ENCODE measurements around the gene ANKRD27.
"Not testable (repeated sequence)": the region's sequence is repeated elsewhere in the genome, so short reads cannot be mapped to it uniquely, and the experiment has no call there.

DNA sequence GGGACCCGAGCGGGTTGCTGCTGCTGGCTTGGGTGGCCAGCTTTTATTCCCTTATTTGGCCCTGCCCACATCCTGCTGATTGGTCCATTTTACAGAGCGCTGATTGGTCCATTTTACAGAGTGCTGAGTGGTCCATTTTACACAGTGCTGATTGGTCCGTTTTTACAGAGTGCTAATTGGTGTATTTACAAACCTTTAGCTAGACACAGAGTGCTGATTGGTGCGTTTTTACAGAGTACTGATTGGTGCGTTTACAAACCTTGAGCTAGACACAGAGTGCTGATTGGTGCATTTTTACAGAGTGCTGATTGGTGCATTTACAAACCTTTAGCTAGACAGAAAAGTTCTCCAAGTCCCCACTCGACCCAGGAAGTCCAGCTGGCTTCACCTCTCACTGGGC is 25.1 kb upstream of the ANKRD27 start:
- not testable (repeated sequence) for TF ChIP-seq CTCF (conservative IDR thresholded peaks at IDR 0.05); EZH2 (IDR thresholded peaks at IDR 0.05; ENCODE audit: low read depth)

Data from PC-9 (cell line).